Adrenal gland (tissue), 5 donors: ENCODE measurements around the gene DLK1.

Source experiments
- POLR2A ChIP-seq, 2 donors: fragments of 450-650 bp; IDR thresholded peaks; one replicate each; pipeline ENCODE4 v1.6.1; 2017; ENCODE audit warnings: antibody characterized with exemption in 2 of 2, mild to moderate bottlenecking in 2 of 2, moderate library complexity in 1 of 2
- TF ChIP-seq, protein P1 (sequence below), 6 experiments: fragments of 450-650 bp in 4 of 6; fragments of 200-600 bp in 2 of 6; sonication (generic) in 1 of 6; IDR thresholded peaks; 1 replicate in 5 of 6; 2 replicates in 1 of 6; pipeline versions ENCODE4 v1.5.1 to v1.8.0; 2016 to 2021; ENCODE audit warnings: antibody characterized with exemption in 6 of 6, mild to moderate bottlenecking in 2 of 6, moderate library complexity in 1 of 6
- donor health status: DM: no; HTN: no; CAD: no.

DNA sequence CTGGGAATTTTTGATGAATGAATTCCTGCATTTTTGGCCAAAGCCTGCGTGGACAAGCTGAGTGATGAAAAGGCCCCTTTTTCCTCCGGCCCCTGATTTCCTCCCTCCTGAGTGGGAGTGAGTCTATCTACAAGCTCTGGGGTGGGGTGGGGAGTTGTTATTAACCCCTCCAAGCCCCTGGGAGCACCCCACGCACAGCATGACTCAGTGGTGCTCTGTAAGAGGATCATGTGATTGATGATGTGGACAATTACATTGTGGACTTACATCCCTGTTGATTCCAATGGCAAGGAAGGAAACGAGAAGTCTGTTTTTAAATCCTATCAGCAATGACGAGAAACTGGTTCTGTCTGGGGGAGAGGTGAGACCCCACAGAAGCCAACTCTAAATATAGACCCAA is 5.1 kb upstream of the DLK1 start:
- TF ChIP-seq, protein P1, sequence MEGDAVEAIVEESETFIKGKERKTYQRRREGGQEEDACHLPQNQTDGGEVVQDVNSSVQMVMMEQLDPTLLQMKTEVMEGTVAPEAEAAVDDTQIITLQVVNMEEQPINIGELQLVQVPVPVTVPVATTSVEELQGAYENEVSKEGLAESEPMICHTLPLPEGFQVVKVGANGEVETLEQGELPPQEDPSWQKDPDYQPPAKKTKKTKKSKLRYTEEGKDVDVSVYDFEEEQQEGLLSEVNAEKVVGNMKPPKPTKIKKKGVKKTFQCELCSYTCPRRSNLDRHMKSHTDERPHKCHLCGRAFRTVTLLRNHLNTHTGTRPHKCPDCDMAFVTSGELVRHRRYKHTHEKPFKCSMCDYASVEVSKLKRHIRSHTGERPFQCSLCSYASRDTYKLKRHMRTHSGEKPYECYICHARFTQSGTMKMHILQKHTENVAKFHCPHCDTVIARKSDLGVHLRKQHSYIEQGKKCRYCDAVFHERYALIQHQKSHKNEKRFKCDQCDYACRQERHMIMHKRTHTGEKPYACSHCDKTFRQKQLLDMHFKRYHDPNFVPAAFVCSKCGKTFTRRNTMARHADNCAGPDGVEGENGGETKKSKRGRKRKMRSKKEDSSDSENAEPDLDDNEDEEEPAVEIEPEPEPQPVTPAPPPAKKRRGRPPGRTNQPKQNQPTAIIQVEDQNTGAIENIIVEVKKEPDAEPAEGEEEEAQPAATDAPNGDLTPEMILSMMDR (IDR thresholded peaks at IDR 0.05) = no peak
- TF ChIP-seq POLR2A (IDR thresholded peaks at IDR 0.05) = no peak
